Measurements from ENCODE around the gene ATP5F1B. TPM values are rescaled to one million over a fixed set of nuclear protein-coding genes. Genes with fewer than 3 reads are reported as not detected.

ATP5F1B gene
- 593 and 680 TPM in 2 replicates for total RNA-seq

GRCh38 chr12:56645717-56646446 lies at the start of gene ATP5F1B:
Gene ATP5F1B, minus strand, starts transcription at chr12:56645984. Its CDS starts 21 bp downstream, at chr12:56645963.

GRCh38 chr12:56688129-56688845 lies 42.5 kb upstream of the ATP5F1B start, which contains the start of gene PTGES3:
Gene PTGES3, minus strand, starts transcription at chr12:56688284. Its CDS starts 285 bp downstream, at chr12:56687999.

DNA sequence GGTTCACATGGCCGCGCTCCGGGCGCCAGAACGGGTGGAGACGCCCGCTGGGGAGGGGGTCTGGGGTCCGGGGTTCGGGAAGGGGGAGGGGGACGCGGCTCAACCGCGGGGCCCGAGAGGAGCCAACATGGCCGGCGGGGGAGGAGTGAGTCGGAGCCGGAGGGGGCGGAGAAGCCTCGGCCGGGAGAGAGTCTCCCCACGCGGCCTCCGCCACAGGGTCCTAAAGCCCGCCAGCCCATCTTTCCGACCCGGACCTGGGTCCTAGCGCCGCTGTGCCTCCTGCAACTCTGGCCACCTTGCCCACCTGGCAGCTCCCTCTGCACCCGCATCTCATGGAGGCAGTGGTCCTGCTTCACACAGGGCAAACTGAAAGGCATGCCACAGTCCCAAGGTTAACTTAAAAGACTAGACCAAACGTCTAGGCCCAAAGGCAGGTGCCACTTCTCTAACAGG lies 15.6 kb downstream of the ATP5F1B start, which contains the start of gene BAZ2A:
Gene BAZ2A, minus strand, starts transcription at position 147 of the 453 bp plus-strand sequence. CDS start 12,796 bp downstream, outside the sequence.

Other genes starting within 250 kb of the ATP5F1B start
- gene TIMELESS, start 196.6 kb downstream of the ATP5F1B start, total RNA-seq = 7.7 and 13.3 TPM in 2 replicates
- gene MIP, start 191.3 kb downstream of the ATP5F1B start, total RNA-seq = not detected in 2 replicates
- 1.0 and 1.3 TPM in 2 replicates for gene SPRYD4, start 177.4 kb downstream of the ATP5F1B start, total RNA-seq
- gene GLS2, start 157.8 kb downstream of the ATP5F1B start, total RNA-seq = under 0.01 and 0.18 TPM in 2 replicates
- 25.3 and 32.6 TPM in 2 replicates for gene RBMS2, start 124.2 kb downstream of the ATP5F1B start, total RNA-seq
- gene BAZ2A, start 15.7 kb downstream of the ATP5F1B start, total RNA-seq = 13.9 and 28.0 TPM in 2 replicates
- 75.5 and 89.3 TPM in 2 replicates for gene PTGES3, start 42.3 kb upstream of the ATP5F1B start, total RNA-seq
- gene NACA, start 79.3 kb upstream of the ATP5F1B start, total RNA-seq = 1,633 and 1,682 TPM in 2 replicates
- 4.6 and 8.3 TPM in 2 replicates for gene PRIM1, start 106.3 kb upstream of the ATP5F1B start, total RNA-seq
- 0.18 and 0.47 TPM in 2 replicates for gene HSD17B6, start 117.3 kb upstream of the ATP5F1B start, total RNA-seq